Measurements from ENCODE around the gene STARD4.

Gene STARD4

GRCh38 chr5:111548348-111548950 is 36.1 kb upstream of the STARD4 start:
- H3K4me1 Mint-ChIP-seq (ENCODE audit: low read depth): peaks cover 20% of the 10 kb centered on the region
- no peaks in the 10 kb centered on the region for H3K36me3 Mint-ChIP-seq (ENCODE audit: low read depth)
- no peak overlapping the region for H3K4me3 Mint-ChIP-seq
- no peaks in the 10 kb centered on the region for H3K27me3 Mint-ChIP-seq
- H3K27ac Mint-ChIP-seq: no peak overlapping the region
- H3K9me3 Mint-ChIP-seq: no peaks in the 10 kb centered on the region
- intact Hi-C loops (cut with micrococcal nuclease): loop anchor here (10.0 kb wide), 1 partner anchor 394 kb away; no protein-coding TSS in a partner anchor

GRCh38 chr5:111545031-111545430 is 32.7 kb upstream of the STARD4 start:
- Mint-ChIP-seq H3K27me3 (peaks cover 2% of the 10 kb centered on the region), H3K4me1 (ENCODE audit: low read depth) (peaks cover 5% of the 10 kb centered on the region), H3K9me3 (no peaks in the 10 kb centered on the region), H3K27ac (no peak overlapping the region), H3K36me3 (ENCODE audit: low read depth) (no peaks in the 10 kb centered on the region), H3K4me3 (no peak overlapping the region)
- intact Hi-C loops (cut with micrococcal nuclease): loop anchor here (10.0 kb wide), 1 partner anchor 390 kb away; no protein-coding TSS in a partner anchor

GRCh38 chr5:111537141-111538024 is 25.0 kb upstream of the STARD4 start:
- intact Hi-C loops (cut with micrococcal nuclease): no loop called here
- no peaks in the 10 kb centered on the region for H3K9me3 Mint-ChIP-seq
- peaks cover 2% of the 10 kb centered on the region for H3K27me3 Mint-ChIP-seq
- H3K27ac Mint-ChIP-seq: no peak overlapping the region
- H3K4me3 Mint-ChIP-seq: no peak overlapping the region
- no peaks in the 10 kb centered on the region for H3K36me3 Mint-ChIP-seq (ENCODE audit: low read depth)
- peaks cover 12% of the 10 kb centered on the region for H3K4me1 Mint-ChIP-seq (ENCODE audit: low read depth)

GRCh38 chr5:111535879-111536549 is 23.7 kb upstream of the STARD4 start:
- peaks cover 2% of the 10 kb centered on the region for H3K27me3 Mint-ChIP-seq
- intact Hi-C loops (cut with micrococcal nuclease): no loop called here
- H3K27ac Mint-ChIP-seq: no peak overlapping the region
- H3K4me1 Mint-ChIP-seq (ENCODE audit: low read depth): peaks cover 14% of the 10 kb centered on the region
- no peaks in the 10 kb centered on the region for H3K9me3 Mint-ChIP-seq
- H3K36me3 Mint-ChIP-seq (ENCODE audit: low read depth): no peaks in the 10 kb centered on the region
- H3K4me3 Mint-ChIP-seq: no peak overlapping the region

GRCh38 chr5:111532886-111533582 is 20.7 kb upstream of the STARD4 start:
- Mint-ChIP-seq H3K27me3 (no peaks in the 10 kb centered on the region), H3K27ac (no peak overlapping the region), H3K4me3 (no peak overlapping the region), H3K9me3 (no peaks in the 10 kb centered on the region), H3K36me3 (ENCODE audit: low read depth) (no peaks in the 10 kb centered on the region), H3K4me1 (ENCODE audit: low read depth) (peaks cover 18% of the 10 kb centered on the region)
- intact Hi-C loops (cut with micrococcal nuclease): loop anchor here (5.0 kb wide), 1 partner anchor 614 kb away; no protein-coding TSS in a partner anchor

- Mint-ChIP-seq H3K27ac (peak overlapping the region; percentile 82), H3K4me1 (ENCODE audit: low read depth) (peaks cover 18% of the 10 kb centered on the region), H3K36me3 (ENCODE audit: low read depth) (no peaks in the 10 kb centered on the region), H3K4me3 (peak overlapping the region; percentile 18), H3K9me3 (no peaks in the 10 kb centered on the region), H3K27me3 (no peaks in the 10 kb centered on the region)
- intact Hi-C loops (cut with micrococcal nuclease): loop anchor here (2.0 to 5.0 kb wide), 2 partner anchors 18 to 617 kb away; partner anchors contain the start of gene STARD4
These were observed 18.0 kb upstream of the STARD4 start for GRCh38 chr5:111530298-111530740.

- Mint-ChIP-seq H3K9me3 (no peaks in the 10 kb centered on the region), H3K27me3 (no peaks in the 10 kb centered on the region), H3K27ac (no peak overlapping the region), H3K4me3 (no peak overlapping the region), H3K4me1 (ENCODE audit: low read depth) (peaks cover 18% of the 10 kb centered on the region), H3K36me3 (ENCODE audit: low read depth) (no peaks in the 10 kb centered on the region)
- intact Hi-C loops (cut with micrococcal nuclease): no loop called here
These were observed 15.7 kb upstream of the STARD4 start for GRCh38 chr5:111528056-111528455.

- Mint-ChIP-seq H3K4me1 (ENCODE audit: low read depth) (no peaks in the 10 kb centered on the region), H3K4me3 (no peak overlapping the region), H3K36me3 (ENCODE audit: low read depth) (no peaks in the 10 kb centered on the region), H3K9me3 (no peaks in the 10 kb centered on the region), H3K27me3 (no peaks in the 10 kb centered on the region), H3K27ac (no peak overlapping the region)
- intact Hi-C loops (cut with micrococcal nuclease): no loop called here
These were observed 8.6 kb upstream of the STARD4 start for GRCh38 chr5:111520908-111521307.

- Mint-ChIP-seq H3K27me3 (no peaks in the 10 kb centered on the region), H3K4me3 (no peak overlapping the region), H3K36me3 (ENCODE audit: low read depth) (no peaks in the 10 kb centered on the region), H3K9me3 (no peaks in the 10 kb centered on the region), H3K27ac (no peak overlapping the region), H3K4me1 (ENCODE audit: low read depth) (peaks cover under 1% of the 10 kb centered on the region)
- intact Hi-C loops (cut with micrococcal nuclease): no loop called here
These were observed 6.4 kb upstream of the STARD4 start for GRCh38 chr5:111518777-111519176.

- H3K36me3 Mint-ChIP-seq (ENCODE audit: low read depth): no peaks in the 10 kb centered on the region
- no peaks in the 10 kb centered on the region for H3K27me3 Mint-ChIP-seq
- H3K27ac Mint-ChIP-seq: no peak overlapping the region
- peaks cover 8% of the 10 kb centered on the region for H3K4me1 Mint-ChIP-seq (ENCODE audit: low read depth)
- H3K4me3 Mint-ChIP-seq: no peak overlapping the region
- no peaks in the 10 kb centered on the region for H3K9me3 Mint-ChIP-seq
- intact Hi-C loops (cut with micrococcal nuclease): no loop called here
These were observed 5.6 kb upstream of the STARD4 start for GRCh38 chr5:111517853-111518501.

GRCh38 chr5:111514087-111514486 is 1.8 kb upstream of the STARD4 start:
- Mint-ChIP-seq H3K27ac (peak overlapping the region; percentile 27), H3K27me3 (no peaks in the 10 kb centered on the region), H3K36me3 (ENCODE audit: low read depth) (peaks cover 13% of the 10 kb centered on the region), H3K9me3 (no peaks in the 10 kb centered on the region), H3K4me1 (ENCODE audit: low read depth) (peaks cover 23% of the 10 kb centered on the region), H3K4me3 (no peak overlapping the region)
- intact Hi-C loops (cut with micrococcal nuclease): loop anchor here (5.0 kb wide), 1 partner anchor 1008 kb away; no protein-coding TSS in a partner anchor

- no peaks in the 10 kb centered on the region for H3K27me3 Mint-ChIP-seq
- H3K4me1 Mint-ChIP-seq (ENCODE audit: low read depth): peaks cover 26% of the 10 kb centered on the region
- peaks cover 13% of the 10 kb centered on the region for H3K36me3 Mint-ChIP-seq (ENCODE audit: low read depth)
- peak overlapping the region; percentile 97 for H3K4me3 Mint-ChIP-seq
- peak overlapping the region; percentile 96 for H3K27ac Mint-ChIP-seq
- H3K9me3 Mint-ChIP-seq: no peaks in the 10 kb centered on the region
- intact Hi-C loops (cut with micrococcal nuclease): loop anchor here (2.0 to 5.0 kb wide), 3 partner anchors 18 to 1009 kb away; partner anchors contain the start of gene WDR36
These were observed 791 bp upstream of the STARD4 start for GRCh38 chr5:111513131-111513520.

- H3K9me3 Mint-ChIP-seq: no peaks in the 10 kb centered on the region
- H3K4me1 Mint-ChIP-seq (ENCODE audit: low read depth): peaks cover 36% of the 10 kb centered on the region
- H3K27ac Mint-ChIP-seq: peak overlapping the region; percentile 96
- H3K27me3 Mint-ChIP-seq: no peaks in the 10 kb centered on the region
- peaks cover 13% of the 10 kb centered on the region for H3K36me3 Mint-ChIP-seq (ENCODE audit: low read depth)
- intact Hi-C loops (cut with micrococcal nuclease): loop anchor here (2.0 to 5.0 kb wide), 3 partner anchors 19 to 1010 kb away; partner anchors contain the start of gene WDR36
- peak overlapping the region; percentile 97 for H3K4me3 Mint-ChIP-seq
These were observed 432 bp downstream of the STARD4 start for GRCh38 chr5:111511831-111512374.

Data from dendritic cell treated with granulocyte-macrophage colony-stimulating factor and Interleukin-4, amounts not matched to agents 40 ng/mL and 50 ng/mL, for 4 days (primary cell).